ENCODE results near the gene ACBD6.
"Not testable (repeated sequence)": the region's sequence is repeated elsewhere in the genome, so short reads cannot be mapped to it uniquely, and the experiment has no call there.

The ACBD6 gene

GRCh38 chr1:180412583-180412982 is 89.8 kb downstream of the ACBD6 start:
- DNase-seq = no peak

- DNase-seq = not testable (repeated sequence)
Measured at GRCh38 chr1:180408128-180408527, 94.2 kb downstream of the ACBD6 start.

- no peak for DNase-seq
Measured at GRCh38 chr1:180407051-180407450, 95.3 kb downstream of the ACBD6 start.

- DNase-seq = no peak
Measured at GRCh38 chr1:180402551-180402950, 99.8 kb downstream of the ACBD6 start.

- DNase-seq = no peak
Measured at GRCh38 chr1:180402001-180402400, 100.4 kb downstream of the ACBD6 start.

GRCh38 chr1:180397175-180397574 is 105.2 kb downstream of the ACBD6 start:
- no peak for DNase-seq

- DNase-seq = no peak
Measured at GRCh38 chr1:180392427-180393145, 109.8 kb downstream of the ACBD6 start.

- no peak for DNase-seq
Measured at GRCh38 chr1:180392020-180392419, 110.4 kb downstream of the ACBD6 start.

GRCh38 chr1:180387413-180387812 is 115.0 kb downstream of the ACBD6 start:
- no peak for DNase-seq

GRCh38 chr1:180386745-180387367 is 115.5 kb downstream of the ACBD6 start:
- no peak for DNase-seq

- DNase-seq = no peak
Measured at GRCh38 chr1:180385144-180385543, 117.2 kb downstream of the ACBD6 start.

- DNase-seq = no peak
Measured at GRCh38 chr1:180384286-180385005, 117.9 kb downstream of the ACBD6 start.

- no peak for DNase-seq
Measured at GRCh38 chr1:180382326-180383115, 119.9 kb downstream of the ACBD6 start.

- no peak for DNase-seq
Measured at GRCh38 chr1:180381184-180381580, 121.2 kb downstream of the ACBD6 start.

- DNase-seq = no peak
Measured at GRCh38 chr1:180380259-180381183, 121.9 kb downstream of the ACBD6 start.

GRCh38 chr1:180376800-180377199 is 125.6 kb downstream of the ACBD6 start:
- no peak for DNase-seq

GRCh38 chr1:180376253-180376652 is 126.1 kb downstream of the ACBD6 start:
- DNase-seq = no peak

- DNase-seq = no peak
Measured at GRCh38 chr1:180372728-180373127, 129.6 kb downstream of the ACBD6 start.

GRCh38 chr1:180370597-180370996 is 131.8 kb downstream of the ACBD6 start:
- DNase-seq = no peak

- DNase-seq = no peak
Measured at GRCh38 chr1:180370188-180370587, 132.2 kb downstream of the ACBD6 start.

- DNase-seq = no peak
Measured at GRCh38 chr1:180369061-180369460, 133.3 kb downstream of the ACBD6 start.

Data from T-helper 2 cell (primary cell).